Activated CD4-positive, alpha-beta T cell treated with anti-CD3 and anti-CD28 coated beads, Interleukin-2, amount 50 U/mL, for 16 hours (primary cell): ENCODE results near the gene MDM4.
A peak's percentile ranks its signal among the peaks of the same experiment; 100 is the strongest.
"Not testable (repeated sequence)": the region's sequence is repeated elsewhere in the genome, so short reads cannot be mapped to it uniquely, and the experiment has no call there.

Source experiments
- DNase-seq: peaks from one replicate; pipeline ENCODE4 v3.0.0-alpha.2; 2020

MDM4 gene

DNA sequence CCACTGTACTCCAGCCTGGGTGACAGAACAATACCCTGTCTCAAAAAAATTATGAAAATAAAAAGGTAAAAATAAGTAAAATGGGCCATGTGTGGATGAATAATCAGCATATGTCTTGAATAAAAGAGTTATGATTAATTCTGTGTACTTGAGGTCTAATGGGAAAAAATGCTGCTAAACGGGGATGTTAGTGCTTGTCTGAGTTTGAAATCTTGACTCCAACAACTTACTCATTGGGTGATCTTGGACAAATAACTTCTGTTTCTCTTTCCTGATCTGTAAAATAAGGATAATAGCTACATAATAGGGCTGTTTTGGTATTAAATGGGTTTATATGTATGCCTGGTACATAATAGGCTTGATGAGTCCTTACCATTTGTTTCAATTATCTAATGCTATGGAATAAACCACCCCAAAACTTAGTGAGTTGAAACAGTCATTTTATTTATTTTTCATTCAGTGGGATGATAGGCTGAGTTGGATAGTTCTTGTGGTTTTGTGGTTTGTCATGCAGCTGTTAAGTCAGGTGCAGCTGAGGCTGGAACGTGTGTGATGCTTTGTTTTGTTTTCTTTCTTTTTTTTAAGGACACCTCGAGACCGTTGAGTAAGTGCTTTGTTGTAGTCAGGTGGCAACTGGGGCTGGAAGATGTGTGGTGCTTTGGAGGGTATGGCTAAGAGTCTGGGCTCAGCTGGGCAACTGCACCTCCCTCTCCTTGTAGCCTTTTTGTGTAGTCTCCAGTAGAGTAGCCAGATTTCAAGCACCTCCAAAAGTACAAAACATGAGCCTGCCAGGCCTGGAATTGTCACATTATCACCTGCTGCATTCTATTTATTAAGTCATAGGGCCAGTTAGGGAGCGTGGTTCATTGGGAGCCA lies 4.9 kb downstream of the MDM4 start:
- peak; percentile 82 for DNase-seq

GRCh38 chr1:204521941-204522521 lies 5.8 kb downstream of the MDM4 start:
- DNase-seq, result not testable (repeated sequence)

DNA sequence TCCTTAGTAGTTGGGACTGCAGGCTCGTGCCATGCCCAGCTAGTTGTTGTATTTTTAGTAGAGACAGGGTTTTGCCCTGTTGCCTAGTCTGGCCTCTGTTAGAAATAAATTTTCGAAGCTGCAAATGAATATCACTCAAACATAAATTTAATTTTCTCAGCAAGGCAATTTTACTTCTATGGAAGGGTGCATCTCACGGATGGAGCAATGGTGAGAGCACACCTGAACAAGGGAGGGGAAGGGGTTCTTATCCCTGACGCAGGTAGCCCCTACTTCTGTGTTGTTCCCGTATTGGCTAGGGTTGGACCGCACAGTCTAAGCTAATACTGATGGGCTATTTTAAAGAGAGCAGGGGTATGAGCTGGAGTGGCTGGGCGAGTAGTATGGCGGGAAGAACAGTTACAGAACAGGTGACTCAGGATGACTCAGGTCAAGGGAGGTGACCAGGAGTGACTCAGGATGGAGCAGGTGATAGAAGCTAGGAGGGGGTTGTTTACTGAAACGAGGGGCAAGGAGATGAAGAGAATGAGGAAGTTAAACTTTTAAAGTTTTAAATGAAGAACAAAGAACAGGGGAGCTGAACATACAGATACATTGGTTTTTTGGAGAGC lies 7.5 kb downstream of the MDM4 start:
- no peak for DNase-seq

DNA sequence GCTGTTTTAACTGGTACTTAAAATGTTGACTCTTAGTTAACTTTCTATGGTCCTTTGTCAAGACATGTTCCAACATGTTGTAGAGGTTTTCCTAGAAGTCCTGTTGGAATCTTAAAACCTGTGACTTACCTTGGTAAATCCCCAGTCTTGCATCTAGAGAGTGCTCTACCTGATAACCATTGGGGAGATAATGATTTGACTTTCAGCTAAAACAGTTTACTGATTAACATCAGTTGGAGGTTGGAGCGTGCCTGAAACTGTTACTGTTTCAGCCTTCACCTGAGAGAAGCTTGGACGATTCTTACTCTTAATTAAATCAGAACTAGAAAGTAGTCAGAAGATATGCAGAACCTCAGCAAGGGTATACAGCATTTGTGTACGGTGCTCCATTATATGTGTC lies 8.8 kb downstream of the MDM4 start:
- no peak for DNase-seq

GRCh38 chr1:204528241-204528640 lies 12.0 kb downstream of the MDM4 start:
- DNase-seq, result no peak

DNA sequence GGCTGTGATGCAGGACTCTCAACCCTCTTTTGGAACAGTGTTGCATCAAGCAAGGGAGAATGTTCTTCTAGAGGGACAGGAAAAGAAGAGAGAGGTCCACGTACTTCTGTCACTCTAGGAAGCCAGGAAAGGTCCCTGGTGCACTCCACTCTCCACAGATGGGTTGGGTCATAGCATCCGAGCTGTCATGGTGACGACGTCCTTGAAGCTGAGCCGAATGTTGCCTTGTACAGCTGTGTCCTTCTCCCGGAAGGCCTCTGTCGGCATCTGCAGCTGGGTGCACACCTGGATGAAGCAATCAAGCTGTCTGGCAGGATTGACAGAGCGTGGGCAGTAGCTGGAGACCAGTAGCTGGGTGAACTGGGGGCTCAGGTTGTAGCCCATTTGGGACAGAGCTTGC lies 12.5 kb downstream of the MDM4 start:
- DNase-seq, result no peak

GRCh38 chr1:204529371-204529895 lies 13.2 kb downstream of the MDM4 start:
- DNase-seq, result no peak

GRCh38 chr1:204530932-204531331 lies 14.7 kb downstream of the MDM4 start:
- no peak for DNase-seq

DNA sequence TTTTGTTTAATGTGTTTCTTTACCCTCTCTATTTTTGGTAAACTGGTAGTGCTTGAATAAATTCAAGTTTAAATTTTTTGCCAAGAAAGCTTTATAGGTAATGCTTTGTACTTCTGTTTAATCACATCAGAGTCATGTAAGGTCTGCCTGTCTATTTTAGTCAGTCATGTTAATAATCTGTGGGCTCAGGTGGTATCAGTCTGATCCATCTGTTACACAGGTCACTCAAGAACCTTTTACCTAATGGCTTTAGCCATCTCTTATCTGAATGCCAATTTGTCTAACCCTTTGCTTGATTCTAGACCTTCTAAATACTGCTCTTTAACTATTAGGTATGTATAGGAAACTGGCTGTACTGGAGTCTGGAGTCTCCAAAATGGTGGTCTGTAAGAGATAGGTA lies 16.6 kb downstream of the MDM4 start:
- DNase-seq, result no peak

- no peak for DNase-seq
Observed at GRCh38 chr1:204541626-204542025, 25.4 kb downstream of the MDM4 start.

DNA sequence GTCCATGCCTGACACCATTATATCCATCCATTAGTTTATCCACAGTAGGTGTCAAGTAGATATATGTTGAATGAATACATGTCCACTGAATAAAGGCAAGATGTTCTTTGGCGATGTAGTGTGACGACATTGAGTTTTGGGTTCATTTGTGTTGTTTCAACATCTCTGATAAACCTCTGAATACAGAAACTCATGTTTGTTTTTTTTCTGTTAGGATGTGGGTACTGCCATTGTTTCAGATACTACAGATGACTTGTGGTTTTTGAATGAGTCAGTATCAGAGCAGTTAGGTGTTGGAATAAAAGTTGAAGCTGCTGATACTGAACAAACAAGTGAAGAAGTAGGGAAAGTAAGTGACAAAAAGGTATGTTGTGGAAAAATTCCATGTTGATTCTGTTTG lies 28.1 kb downstream of the MDM4 start:
- peak; percentile 75 for DNase-seq

DNA sequence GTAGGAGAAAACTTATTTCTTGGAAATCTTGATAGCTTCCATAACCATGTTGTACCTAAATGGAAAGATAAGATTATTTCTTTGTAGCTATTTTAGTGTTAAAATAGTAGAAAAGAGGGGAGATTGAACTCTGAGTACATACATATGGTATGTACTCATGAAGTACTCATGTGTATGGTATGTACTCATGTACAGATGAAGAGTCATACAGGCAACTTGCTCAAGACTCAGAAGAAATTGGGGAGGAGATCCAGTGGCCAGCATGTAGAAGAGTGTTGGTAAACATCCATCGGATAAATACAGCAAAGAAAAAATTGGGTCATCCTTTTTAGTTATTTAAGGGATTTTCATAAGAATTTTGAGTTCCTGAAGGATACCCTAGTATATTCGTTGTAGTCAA lies 29.0 kb downstream of the MDM4 start:
- DNase-seq, result no peak

GRCh38 chr1:204545881-204546280 lies 29.7 kb downstream of the MDM4 start:
- DNase-seq, result no peak

- DNase-seq, result no peak
Observed at GRCh38 chr1:204548265-204548664, 32.1 kb downstream of the MDM4 start.

- DNase-seq, result no peak
Observed at GRCh38 chr1:204549313-204549712, 33.1 kb downstream of the MDM4 start.

DNA sequence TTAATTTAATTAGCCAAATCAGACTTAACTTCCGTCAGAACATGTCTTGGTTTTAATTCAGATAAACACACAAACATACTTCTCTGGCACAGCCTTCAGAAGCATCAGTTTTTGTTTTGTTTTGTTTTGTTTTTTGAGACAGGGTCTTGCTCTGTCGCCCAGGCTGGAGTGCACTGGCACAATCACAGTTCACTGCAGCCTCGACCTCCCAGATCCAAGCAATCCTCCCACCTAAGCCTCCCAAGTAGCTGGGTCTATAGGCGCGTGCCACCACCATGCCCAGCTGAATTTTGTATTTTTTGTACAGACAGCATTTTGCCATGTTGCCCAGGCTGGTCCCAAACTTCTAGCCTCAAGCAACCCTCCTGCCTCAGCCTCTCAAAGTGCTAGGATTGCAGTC lies 34.7 kb downstream of the MDM4 start:
- DNase-seq, result no peak

DNA sequence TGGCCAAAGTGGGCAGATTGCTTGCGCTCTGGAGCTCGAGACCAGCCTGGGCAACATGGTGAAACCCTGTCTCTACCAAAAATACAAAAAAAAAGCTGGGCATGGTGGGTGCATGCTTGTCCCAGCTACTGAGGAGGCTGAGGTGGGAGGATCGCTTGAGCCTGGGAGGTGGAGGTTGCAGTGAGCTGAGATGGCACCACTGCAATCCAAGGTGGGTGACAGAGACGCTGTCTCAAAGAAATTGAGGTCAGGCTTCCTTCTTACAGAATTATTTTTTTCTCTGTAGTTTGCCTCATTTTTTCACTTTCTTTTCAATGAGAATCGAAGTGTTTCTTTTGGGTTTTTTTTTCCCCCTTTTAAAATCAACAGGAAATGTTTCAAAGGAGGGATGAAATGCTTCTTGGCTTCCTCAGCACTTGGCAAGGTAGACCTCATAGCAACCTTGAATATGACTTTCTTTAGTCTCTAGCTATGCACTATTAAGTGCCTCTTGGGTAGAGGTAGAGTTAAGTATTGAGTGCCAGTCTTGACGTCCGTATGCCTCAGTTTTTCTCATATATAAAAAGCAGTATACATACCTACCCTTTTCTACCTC lies 40.3 kb downstream of the MDM4 start:
- no peak for DNase-seq

DNA sequence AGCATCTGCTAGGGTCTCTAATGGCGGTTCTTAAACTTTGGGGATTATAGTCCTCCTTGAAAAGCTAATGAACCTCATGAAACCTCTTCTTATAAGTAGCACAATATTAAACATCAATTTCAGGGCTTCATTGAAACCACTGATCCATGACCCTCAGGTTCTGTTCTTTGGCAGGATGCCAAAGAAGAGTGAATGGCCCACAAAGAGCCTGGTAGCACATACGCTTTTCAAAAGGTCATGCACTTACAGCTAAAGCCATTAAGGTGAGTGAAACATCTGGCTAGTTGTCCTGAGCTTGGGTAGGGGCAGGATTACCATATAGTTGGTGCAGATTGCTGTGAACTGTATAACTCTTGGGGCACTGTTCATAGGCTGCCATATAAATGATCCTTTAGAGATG lies 42.3 kb downstream of the MDM4 start:
- no peak for DNase-seq

DNA sequence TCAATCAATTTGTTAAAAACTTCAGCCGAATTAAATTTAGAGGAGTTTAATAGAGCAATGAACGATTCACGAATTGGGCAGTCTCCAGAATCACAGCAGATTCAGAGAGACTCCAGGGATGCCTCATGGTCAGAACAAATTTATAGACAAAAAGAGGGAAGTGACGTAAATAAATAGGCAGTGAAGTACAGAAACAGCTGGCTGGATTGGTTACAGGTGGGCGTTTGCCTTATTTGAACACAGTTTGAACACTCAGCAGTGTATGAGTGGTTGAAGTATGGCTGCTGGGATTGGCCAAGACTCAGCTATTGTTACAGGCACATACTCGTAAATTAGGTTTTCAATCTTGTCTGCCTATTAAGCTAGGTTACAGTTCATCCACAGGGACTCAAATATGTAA lies 43.8 kb downstream of the MDM4 start:
- not testable (repeated sequence) for DNase-seq

DNA sequence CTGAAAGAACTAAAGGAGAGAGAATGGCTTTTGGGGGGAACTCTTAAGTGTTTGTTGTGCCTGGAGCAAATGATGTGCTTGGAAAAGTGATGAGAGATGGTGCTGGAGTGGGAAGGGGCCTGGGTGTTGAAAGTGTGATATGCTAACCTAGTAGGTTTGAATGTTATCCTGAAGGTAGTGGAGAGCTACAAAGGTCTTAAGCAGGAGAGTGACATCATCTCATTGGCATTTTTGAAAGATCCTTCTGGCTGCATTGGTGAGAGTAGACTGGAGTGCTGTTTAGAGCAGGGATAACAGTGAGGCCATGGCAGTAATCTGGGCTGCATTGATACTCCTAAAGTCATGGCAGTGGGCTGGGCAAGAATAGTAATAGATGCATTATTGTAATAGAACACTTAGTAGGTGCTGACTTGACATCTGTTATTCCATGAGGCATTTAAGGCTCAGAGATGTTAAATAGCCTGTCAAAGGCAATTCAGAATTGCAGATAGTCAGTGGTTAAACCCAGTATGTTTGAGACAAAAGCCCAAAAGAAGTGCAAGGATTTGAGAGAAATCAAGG lies 44.5 kb downstream of the MDM4 start:
- no peak for DNase-seq

DNA sequence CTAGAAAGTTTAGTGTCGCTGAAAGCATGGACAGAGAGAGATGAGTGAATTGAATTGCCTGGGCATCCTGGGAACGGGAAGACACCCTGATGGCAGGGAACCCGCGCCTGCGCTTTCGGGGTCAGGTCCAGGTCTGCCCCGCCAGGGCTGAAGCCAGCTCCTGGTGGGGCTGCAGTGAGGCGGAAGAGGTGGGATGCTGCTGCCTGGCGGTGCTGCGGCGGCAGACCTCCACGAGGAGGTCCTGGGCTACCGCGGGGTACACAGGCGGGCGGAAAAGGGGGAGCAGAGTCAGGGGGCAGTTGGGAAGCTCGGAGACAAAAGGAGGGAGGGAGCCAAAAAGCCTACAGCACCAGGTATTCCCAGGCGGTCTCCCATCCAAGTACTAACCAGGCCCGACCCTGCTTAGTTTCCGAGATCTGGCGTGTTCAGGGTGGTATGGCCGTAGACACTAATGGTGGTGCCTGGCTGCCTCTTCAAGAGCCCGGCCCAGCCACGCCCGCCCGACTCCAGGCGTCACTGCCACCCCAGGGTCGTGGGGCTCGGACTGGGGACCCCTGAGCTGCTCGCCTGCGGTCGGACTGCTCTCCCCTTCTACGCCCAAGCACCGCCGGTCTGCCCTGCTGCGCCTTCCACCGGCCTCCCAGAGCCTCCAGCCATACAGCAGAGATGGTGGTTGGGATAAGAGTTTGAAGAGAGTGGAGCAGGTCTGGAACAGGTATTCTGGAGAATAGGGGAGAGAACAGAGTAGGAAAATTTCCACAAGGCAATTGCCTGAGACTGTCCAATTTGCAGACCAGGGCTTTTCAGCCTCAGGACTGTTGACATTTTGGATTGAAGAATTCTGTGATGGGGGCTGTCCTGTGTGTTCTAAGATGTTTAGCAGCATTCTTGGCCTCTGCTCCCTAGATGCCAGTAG lies 46.1 kb downstream of the MDM4 start:
- DNase-seq, result no peak

DNA sequence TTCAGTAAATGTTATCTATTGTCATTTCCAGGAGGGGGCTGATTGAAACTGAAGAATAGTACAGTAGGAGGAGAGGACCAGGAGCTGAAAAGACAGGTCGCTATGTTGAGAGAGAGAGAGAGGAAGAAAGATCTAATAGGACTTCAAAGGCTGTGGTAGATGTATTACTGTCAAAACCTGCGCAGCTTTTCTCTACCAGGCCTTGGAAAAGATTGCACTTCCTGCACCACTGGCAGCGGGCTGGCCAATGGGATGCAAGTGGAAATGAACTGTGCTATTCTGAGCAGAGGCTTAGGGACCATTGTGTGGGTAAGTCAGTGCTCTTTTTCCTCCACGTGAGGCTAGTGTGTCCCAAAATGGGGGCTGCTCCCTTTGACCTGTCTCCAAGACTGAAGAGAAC lies 47.1 kb downstream of the MDM4 start:
- no peak for DNase-seq
